HG02885 (cell line): ENCODE data around the gene MUC5B.

ENCODE experiments used
- ATAC-seq: cut with Tn5 transposase; IDR thresholded peaks from one replicate; pipeline ENCODE4 v1.9.1; 2021; ENCODE audit warnings: mild to moderate bottlenecking; ENCODE audit not compliant: unreplicated experiment, poor library complexity

Gene MUC5B

DNA sequence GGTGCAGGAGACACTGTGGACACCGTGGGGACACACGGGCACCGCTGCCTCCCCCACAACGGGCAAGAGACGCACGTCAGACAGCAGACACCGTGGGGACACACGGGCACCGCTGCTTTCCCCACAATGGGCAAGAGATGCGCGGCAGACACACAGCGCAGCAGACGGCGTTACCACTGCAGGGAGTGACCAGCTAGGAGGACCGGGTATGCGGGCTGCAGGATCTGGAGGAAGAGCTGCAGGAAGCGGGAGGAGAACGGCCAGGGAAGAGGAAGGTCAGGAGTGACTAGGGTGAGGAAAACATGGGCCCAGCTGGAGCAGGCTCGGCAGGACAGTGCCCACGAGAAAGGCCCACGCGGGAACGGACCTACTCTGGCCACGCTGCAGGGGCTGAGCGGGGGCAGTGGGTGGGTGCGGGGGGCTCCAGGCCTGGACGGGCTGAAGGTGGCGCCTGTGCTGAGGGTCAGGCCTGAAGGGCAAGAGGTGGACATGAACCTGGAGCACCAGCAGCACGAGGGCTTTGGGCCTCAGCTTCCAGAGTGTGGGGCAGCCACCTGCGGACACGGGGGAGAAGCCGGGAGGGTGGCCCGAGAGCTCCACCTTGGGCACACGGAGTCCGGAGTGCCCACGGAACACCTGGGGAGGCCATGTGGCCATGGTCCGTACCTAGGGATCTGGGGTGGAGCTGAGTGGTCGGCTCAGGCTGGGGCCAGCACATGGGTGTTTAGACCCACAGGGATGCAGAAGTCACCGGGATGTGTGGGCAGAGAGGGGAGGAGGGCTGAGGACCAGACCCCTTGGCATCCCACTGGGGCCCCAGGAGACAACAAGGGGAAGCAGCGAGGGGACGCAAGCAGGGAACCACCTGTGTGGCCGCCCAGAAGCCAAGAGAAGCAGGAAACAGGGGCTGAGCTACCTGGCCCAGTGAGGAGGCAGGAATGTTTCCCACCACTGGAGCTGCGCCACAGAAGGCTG, 70.1 kb downstream of the MUC5B start:
- ATAC-seq = no peak

- no peak for ATAC-seq
These were observed 70.8 kb downstream of the MUC5B start for GRCh38 chr11:1293619-1294015.

DNA sequence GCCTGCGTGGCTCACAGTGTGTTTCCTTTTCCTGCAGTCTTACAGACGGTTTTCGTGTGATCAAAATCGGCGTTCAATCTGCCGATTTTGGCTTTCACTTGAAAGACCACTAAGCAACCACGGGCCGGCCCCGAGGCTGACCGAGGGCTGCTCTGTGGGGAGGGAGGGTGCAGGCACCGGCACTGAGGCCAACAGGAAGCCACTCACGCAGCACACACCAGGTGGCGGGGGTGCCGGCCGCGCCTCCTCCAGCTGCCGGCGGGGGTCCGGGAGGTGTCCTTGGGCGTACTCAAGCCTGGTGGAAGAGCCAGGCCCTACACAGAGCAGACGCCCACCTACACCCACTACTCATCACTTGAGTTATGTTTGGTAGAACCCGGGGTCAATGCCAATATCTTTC, 72.2 kb downstream of the MUC5B start:
- no peak for ATAC-seq

DNA sequence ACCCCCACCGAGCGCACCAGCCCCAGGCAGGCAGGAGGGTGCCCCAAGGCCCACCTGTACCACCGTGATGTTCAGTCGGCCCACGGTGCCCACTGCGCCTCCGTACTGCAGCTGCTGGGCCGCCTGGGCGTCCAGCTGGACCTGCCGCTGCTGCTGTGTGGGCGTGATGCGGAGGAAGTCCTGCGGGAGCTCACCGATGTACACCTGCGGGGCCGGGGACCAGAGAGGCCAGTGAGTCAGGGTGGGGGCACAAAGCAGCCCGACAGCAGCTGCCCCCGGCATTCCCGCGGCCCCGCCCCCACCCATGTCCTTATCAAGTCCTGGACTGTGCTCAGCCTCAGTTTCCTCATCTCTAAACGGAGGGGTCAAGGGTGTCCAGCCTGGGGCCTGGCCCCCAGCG, 72.7 kb downstream of the MUC5B start:
- ATAC-seq = no peak

GRCh38 chr11:1296287-1296686, 73.4 kb downstream of the MUC5B start:
- no peak for ATAC-seq

GRCh38 chr11:1297011-1297575, 74.2 kb downstream of the MUC5B start:
- ATAC-seq = no peak

DNA sequence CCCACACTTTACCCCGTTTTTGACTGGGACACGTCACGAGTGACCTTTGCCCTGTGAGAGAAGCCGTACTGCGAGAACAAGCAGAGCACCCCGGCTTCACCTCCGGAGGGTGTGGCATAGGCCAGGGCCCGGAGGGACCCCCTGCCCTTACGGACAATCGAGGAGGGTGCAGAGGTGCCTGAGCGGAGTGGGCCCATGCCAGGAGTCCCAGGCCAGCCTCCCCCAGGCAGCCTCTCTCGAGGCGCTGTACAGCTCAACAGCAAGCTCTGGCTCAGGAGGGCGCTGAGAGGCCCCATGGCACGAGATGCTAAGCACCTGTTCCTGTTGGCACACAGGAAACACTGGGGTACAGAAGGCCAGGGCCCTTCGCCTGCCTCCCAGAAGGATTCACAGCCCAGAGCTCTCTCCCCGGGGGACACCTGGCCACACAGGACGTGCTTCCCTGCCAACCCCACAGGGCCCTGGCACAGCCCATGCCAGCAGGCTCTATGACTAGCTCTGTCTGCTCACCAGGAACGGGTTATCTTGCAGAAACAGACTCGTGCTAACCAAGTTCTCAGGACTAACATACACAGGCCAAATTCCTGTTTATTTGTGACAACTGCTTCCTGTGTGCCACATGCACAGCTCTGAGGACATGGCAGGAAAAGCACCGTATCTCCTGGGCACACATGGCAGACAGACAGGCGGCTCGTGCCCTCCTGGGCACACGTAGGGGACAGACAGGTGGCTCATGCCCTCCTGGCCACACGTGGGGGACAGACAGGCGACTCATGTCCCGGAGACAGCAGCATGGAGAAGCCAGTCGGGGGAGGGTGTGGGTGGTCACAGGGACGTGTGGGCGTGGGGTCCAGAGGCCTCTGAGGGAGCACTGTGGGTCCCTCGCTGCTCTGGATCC, 75.0 kb downstream of the MUC5B start:
- no peak for ATAC-seq

DNA sequence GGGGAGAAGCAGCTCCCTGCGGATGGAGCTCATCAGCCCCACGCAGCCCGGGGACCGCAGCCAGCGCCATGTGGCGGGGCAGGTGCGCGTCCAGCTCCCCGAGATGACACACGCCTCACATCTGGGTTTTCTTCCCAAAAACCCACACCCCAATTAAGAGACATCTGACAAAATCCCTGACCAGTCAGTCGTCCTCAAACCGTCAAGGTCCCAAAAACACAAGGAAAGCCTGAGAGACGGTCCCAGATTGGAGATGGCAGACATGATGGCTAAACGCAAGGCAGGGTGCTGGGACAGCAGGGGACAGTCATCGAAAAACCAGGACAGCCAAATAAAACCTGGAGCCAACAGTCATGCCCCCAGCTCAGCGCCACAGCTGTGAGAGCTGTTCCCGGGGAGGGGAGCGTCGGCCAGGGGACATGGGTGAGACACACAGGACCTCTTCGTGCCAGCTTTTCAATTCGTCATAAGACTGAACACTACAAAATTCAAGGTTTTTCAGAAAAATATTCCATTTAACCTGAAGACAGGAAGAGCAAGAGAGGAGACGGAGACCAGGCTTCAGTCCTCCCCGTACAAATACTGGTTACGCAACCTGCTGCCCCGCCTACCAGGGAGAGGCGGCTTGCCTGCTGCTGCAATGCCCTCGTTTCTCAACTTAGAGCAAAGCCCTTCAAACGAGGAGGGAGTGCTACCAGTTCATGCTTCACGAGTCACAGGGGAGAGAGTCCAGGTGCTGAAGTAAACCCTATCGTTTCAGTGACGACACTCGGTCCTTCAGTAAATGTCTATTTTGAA, 76.0 kb downstream of the MUC5B start:
- no peak for ATAC-seq

DNA sequence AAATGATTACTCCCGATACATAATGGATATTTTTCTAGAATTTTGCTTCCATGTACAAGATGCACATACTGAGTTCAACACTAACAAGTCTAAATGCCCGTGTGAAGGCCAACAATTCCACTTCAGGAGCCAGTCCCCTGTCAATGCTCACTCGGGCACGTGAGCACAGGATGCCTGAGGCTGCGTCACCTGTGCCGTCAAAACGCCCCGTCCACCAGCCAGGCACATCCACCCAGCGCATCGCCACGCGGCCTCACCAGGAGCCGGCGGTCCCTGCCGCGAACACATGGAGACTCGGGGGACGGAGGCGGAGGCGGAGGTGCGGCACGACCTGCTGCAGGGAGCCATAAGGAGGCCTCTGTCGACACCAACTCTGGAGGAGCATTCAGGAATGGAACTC, 76.8 kb downstream of the MUC5B start:
- no peak for ATAC-seq

DNA sequence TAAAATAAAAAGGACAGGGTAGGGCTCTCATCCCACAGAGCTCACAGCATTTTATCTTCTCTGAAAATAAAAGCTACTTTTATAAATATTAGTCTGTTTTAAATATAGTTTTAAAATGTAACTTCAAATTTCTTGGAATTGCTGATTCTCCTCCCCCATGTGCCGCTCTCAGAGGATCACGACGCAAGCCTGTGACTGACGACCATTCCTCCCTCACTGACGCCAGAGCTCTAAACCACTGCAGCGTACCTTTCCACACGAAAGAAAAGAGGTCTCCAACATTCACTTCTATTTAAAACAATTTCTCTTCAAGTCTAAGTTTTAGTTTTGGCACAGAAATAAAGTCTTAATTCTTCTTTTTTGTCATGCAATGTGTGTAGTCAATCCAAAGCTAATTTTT, 77.3 kb downstream of the MUC5B start:
- ATAC-seq = no peak

DNA sequence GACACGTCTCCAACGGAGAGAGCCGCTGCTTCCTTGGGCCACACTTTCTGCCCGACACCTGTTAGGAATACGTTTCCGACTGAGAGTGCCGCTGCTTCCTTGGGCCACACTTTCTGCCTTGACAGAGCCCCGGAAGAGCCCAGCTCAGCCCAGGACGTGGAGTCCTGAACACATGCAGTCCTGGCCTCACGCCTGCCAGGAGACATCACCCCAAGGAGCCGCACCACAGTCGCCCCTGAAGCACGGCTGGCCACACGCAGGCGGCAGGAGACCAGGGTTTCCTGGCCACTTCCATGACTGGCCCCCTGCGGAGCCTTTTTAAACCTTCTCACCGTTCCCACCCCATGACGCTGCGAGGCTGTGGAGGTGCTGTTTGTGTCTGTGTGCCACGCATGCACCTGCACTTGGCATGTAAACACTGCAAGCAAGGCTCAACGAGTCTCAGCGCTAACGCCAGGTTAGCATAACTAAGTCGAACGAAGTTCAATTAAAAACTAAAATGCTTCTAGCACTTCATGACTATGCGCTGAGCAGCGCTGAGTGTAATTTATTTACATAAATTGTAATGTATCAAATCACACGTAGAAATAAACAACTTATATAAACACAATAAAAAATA, 77.8 kb downstream of the MUC5B start:
- ATAC-seq = no peak

GRCh38 chr11:1301220-1302000, 78.5 kb downstream of the MUC5B start:
- ATAC-seq = no peak

DNA sequence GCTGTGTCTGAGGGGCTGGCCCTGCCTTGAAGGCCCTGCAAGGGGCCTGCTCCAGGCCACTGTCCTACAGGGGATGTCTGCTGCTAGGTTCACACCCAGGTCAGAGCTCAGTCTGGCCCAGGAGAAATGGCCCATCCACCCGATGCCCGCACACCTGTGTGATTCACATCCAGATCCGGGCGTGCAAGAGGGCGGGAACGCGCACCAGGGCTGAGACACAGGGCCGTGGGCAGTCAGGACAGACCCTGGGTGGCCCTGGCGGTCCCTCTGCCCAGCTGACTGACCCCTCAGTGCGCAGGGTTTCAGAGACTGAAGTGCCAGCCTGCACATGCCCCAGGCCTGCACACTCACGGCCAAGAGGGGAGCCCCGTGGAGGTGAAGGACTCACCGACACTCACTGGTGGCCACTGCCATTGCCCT, 79.2 kb downstream of the MUC5B start:
- no peak for ATAC-seq

- ATAC-seq = no peak
These were observed 79.7 kb downstream of the MUC5B start for GRCh38 chr11:1302461-1303125.

- ATAC-seq = no peak
These were observed 80.4 kb downstream of the MUC5B start for GRCh38 chr11:1303126-1303821.

DNA sequence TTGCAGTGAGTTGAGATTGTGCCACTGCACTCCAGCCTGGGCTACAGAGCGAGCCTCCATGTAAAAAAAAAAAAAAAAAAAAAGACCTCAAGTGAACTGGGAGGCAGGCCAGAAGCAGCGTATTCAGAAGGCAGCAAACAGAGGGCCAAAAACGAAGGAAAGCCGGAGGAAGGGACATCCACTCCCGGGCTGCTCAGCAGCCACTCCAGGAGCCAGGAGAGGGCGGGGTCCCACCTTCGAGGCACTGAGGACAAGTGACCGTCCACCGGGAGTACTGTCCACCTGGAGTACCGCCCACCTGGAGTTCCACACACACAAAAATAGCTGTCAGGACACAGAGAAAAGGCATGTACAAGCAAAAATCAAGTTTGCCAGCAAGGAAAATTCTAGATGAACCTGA, 81.1 kb downstream of the MUC5B start:
- ATAC-seq = no peak

- ATAC-seq = no peak
These were observed 81.5 kb downstream of the MUC5B start for GRCh38 chr11:1304380-1304779.

- ATAC-seq = no peak
These were observed 82.2 kb downstream of the MUC5B start for GRCh38 chr11:1305063-1305495.
